ENCODE measurements around the gene MRPL21. TPM values are rescaled to one million over a fixed set of nuclear protein-coding genes. Genes with fewer than 3 reads are reported as not detected.
A peak's percentile ranks its signal among the peaks of the same experiment; 100 is the strongest.

Gene MRPL21
- total RNA-seq, 4 donors from 2014 or later: 9.0 to 121 (median 52.8) TPM

- TF ChIP-seq EP300 (IDR thresholded peaks at IDR 0.05; ENCODE audit: low read depth): no peak
- TF ChIP-seq POLR2AphosphoS5 (IDR thresholded peaks at IDR 0.05): no peak
- TF ChIP-seq, protein P1, sequence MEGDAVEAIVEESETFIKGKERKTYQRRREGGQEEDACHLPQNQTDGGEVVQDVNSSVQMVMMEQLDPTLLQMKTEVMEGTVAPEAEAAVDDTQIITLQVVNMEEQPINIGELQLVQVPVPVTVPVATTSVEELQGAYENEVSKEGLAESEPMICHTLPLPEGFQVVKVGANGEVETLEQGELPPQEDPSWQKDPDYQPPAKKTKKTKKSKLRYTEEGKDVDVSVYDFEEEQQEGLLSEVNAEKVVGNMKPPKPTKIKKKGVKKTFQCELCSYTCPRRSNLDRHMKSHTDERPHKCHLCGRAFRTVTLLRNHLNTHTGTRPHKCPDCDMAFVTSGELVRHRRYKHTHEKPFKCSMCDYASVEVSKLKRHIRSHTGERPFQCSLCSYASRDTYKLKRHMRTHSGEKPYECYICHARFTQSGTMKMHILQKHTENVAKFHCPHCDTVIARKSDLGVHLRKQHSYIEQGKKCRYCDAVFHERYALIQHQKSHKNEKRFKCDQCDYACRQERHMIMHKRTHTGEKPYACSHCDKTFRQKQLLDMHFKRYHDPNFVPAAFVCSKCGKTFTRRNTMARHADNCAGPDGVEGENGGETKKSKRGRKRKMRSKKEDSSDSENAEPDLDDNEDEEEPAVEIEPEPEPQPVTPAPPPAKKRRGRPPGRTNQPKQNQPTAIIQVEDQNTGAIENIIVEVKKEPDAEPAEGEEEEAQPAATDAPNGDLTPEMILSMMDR (IDR thresholded peaks at IDR 0.05): no peak
- H3K4me1 ChIP-seq: peaks cover 0 to 18% (median 11%) of the 10 kb centered on the region in 4 donors
- H3K27ac ChIP-seq: no peak overlapping the region
- in situ Hi-C loops (cut with MboI; ENCODE audit: low pct_ligation_motif_present in 1 of 4, low pct_unique_long_range_greater_than_20kb in 1 of 4, low sequenced_read_pairs in 3 of 4) (no loop called here), intact Hi-C loops (cut with DNase I; ENCODE audit: low total_unique reads) (no loop called here)
- peaks cover 0 to 20% (median 8%) of the 10 kb centered on the region in 4 donors for H3K36me3 ChIP-seq
- no peak for DNase-seq
- H3K9me3 ChIP-seq: no peaks in the 10 kb centered on the region
- 92% methylated on average over 10 of the region's 21 CpGs; no CpG with 5 or more reads in 1 of the 2 donors for WGBS, 2 donors (ENCODE audit: low coverage in 1 of 2)
- no peaks in the 10 kb centered on the region for H3K27me3 ChIP-seq
- no peak overlapping the region for H3K4me3 ChIP-seq
Measured at GRCh38 chr11:68930991-68931855, 27.6 kb upstream of the MRPL21 start.

DNA sequence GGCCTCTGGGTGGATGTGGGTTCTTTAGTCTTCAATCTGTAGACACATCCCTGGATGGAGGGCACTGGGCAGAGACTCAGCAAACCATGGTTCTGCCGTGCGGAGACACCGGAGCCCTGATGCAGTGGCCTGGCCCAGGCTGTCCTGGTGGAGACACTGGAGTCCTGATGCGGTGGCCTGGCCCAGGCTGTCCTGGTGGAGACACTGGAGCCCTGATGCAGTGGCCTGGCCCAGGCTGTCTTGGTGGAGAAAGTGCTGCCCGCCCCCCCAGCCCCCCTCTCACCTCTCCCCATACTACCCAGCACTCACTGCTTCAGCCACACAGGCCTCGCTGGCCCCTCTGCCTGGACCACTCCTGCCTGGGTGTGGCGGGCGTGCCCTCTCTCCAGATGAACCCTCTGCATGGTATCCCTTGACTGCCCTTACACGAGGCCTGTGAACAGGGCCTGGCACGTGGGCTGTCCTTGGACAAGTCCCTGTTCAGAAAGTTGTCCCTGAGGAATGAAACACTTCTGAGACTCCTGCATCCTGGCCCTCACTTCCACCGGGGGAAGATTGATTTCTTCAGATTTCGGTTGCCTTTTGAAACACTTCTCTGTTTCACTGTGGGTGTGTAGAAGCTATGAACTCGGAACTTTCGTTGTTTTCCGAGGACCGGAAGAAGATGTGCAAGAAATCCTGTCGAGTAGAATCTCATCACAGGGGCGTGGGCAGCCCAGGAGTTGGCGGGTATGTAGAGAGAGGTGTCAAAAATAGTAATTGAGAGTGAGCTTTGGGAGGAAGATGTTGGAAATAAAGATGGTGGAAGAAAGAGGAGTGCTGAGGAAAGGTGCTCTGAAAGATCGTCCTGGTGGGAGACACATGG lies 26.3 kb upstream of the MRPL21 start:
- 95 to 100% methylated on average over 6 to 19 of the region's 20 CpGs for whole genome bisulfite sequencing, 2 donors (ENCODE audit: low coverage in 1 of 2)
- in situ Hi-C loops (cut with MboI; ENCODE audit: low pct_ligation_motif_present in 1 of 4, low pct_unique_long_range_greater_than_20kb in 1 of 4, low sequenced_read_pairs in 3 of 4) (no loop called here), intact Hi-C loops (cut with DNase I; ENCODE audit: low total_unique reads) (loop anchor here (5.0 kb wide), 1 partner anchor 77 kb away; no protein-coding TSS in a partner anchor)
- Histone ChIP-seq H3K9me3 (peaks cover 10% of the 10 kb centered on the region in 2 donors), H3K27ac (peak overlapping the region in 2 of 4 donors; percentile 68 to 73), H3K36me3 (peaks cover 0 to 32% (median 13%) of the 10 kb centered on the region in 4 donors), H3K4me1 (peaks cover 0 to 18% (median 11%) of the 10 kb centered on the region in 4 donors), H3K27me3 (no peaks in the 10 kb centered on the region), H3K4me3 (no peak overlapping the region)
- DNase-seq: no peak
- no peak for TF ChIP-seq EP300 (IDR thresholded peaks at IDR 0.05; ENCODE audit: low read depth)
- TF ChIP-seq, protein P1 (IDR thresholded peaks at IDR 0.05): no peak
- TF ChIP-seq POLR2A (IDR thresholded peaks at IDR 0.05): no peak
- no peak for TF ChIP-seq POLR2AphosphoS5 (IDR thresholded peaks at IDR 0.05)

DNA sequence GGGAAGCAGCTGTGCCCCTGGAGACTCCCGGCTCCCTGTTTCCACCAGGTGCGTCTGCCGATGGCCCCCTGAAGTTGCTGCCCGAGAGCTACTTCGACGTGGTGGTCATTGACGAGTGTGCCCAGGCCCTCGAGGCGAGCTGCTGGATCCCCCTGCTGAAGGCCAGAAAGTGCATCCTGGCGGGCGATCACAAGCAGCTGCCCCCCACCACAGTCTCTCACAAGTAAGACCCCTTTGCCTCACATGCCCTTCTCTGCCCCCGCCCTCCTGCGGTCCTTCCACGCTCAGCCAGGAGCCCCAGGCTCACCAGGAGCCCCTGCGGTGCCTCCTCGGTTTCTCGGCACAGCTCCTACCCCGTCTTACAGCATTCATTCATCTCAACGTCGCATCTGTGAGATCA lies 25.5 kb upstream of the MRPL21 start:
- no peaks in the 10 kb centered on the region for H3K27me3 ChIP-seq
- intact Hi-C loops (cut with DNase I; ENCODE audit: low total_unique reads) (loop anchor here (5.0 kb wide), 1 partner anchor 78 kb away; no protein-coding TSS in a partner anchor), in situ Hi-C loops (cut with MboI; ENCODE audit: low pct_ligation_motif_present in 1 of 4, low pct_unique_long_range_greater_than_20kb in 1 of 4, low sequenced_read_pairs in 3 of 4) (no loop called here)
- peaks cover 0 to 18% (median 11%) of the 10 kb centered on the region in 4 donors for H3K4me1 ChIP-seq
- TF ChIP-seq, protein P1 (IDR thresholded peaks at IDR 0.05): no peak
- TF ChIP-seq EP300 (IDR thresholded peaks at IDR 0.05; ENCODE audit: low read depth): no peak
- no peak for TF ChIP-seq POLR2A (IDR thresholded peaks at IDR 0.05)
- no peak for TF ChIP-seq POLR2AphosphoS5 (IDR thresholded peaks at IDR 0.05)
- peaks cover 16 to 17% of the 10 kb centered on the region in 2 donors for H3K9me3 ChIP-seq
- H3K36me3 ChIP-seq: peaks cover 0 to 40% (median 17%) of the 10 kb centered on the region in 4 donors
- DNase-seq: no peak
- H3K4me3 ChIP-seq: no peak overlapping the region
- H3K27ac ChIP-seq: peak overlapping the region; percentile 68 to 73 (median 70)
- WGBS, 2 donors (ENCODE audit: low coverage in 1 of 2): 96 to 100% methylated on average over 3 to 19 of the region's 20 CpGs
